ENCODE results near the gene ADAMTSL4. TPM values are rescaled to one million over a fixed set of nuclear protein-coding genes. Genes with fewer than 3 reads are reported as not detected.

Gene ADAMTSL4
- total and polyA plus RNA-seq, 9 of the 15 experiments (the other 6 are each of a cell fraction or from before 2014, with no cell fraction given) = 12.7 to 212 (median 35.6) TPM

GRCh38 chr1:150561254-150561973 is 12.2 kb downstream of the ADAMTSL4 start (continued):
- TF ChIP-seq MGA (IDR thresholded peaks at IDR 0.05) (no peak), POU5F1 (IDR thresholded peaks at IDR 0.05; ENCODE audit: borderline replicate concordance, low read depth, low read length, partially characterized antibody) (no peak), NCOA1 (IDR thresholded peaks at IDR 0.05; ENCODE audit: low read depth) (no peak), ATF7 (IDR thresholded peaks at IDR 0.05) (no peak; the same call in none of the 2 replicates), RFX7 (CRISPR knock-in tag; IDR thresholded peaks at IDR 0.05) (no peak), FOS (IDR thresholded peaks at IDR 0.05; ENCODE audit: extremely low read depth, insufficient read length) (no peak), SIN3B (IDR thresholded peaks at IDR 0.05; ENCODE audit: low read depth) (no peak), CTCF (IDR thresholded peaks at IDR 0.05 in 2 of 3, conservative IDR thresholded peaks at IDR 0.05 in 1 of 3; ENCODE audit: insufficient read depth in 2 of 3, low read depth in 1 of 3, low read length in 3 of 3) (peak in 2 of 3 experiments; percentile 23 to 27; a peak in 1 of 6 replicates), DDX20 (tag; IDR thresholded peaks at IDR 0.05; ENCODE audit: low read depth) (no peak), TFAP4 (CRISPR knock-in tag; IDR thresholded peaks at IDR 0.05; ENCODE audit: borderline replicate concordance) (no peak), FUS (optimal IDR thresholded peaks at IDR 0.05; ENCODE audit: low read depth, low read length) (no peak), HNRNPL (IDR thresholded peaks at IDR 0.05; ENCODE audit: low read depth, low read length) (no peak), MYNN (IDR thresholded peaks at IDR 0.05) (no peak; the same call in 1 of the 2 replicates), MYNN (CRISPR knock-in tag; IDR thresholded peaks at IDR 0.05) (no peak), MCM7 (IDR thresholded peaks at IDR 0.05) (no peak)

Data from K562 (cell line).